Measurements from ENCODE around the gene ZNF593. TPM values are rescaled to one million over a fixed set of nuclear protein-coding genes. Genes with fewer than 3 reads are reported as not detected.

ZNF593 gene
- total and polyA plus RNA-seq, 2 of the 13 experiments (the other 11 are each of a cell fraction or from before 2014, with no cell fraction given), result 37.3 to 55.8 TPM

DNA sequence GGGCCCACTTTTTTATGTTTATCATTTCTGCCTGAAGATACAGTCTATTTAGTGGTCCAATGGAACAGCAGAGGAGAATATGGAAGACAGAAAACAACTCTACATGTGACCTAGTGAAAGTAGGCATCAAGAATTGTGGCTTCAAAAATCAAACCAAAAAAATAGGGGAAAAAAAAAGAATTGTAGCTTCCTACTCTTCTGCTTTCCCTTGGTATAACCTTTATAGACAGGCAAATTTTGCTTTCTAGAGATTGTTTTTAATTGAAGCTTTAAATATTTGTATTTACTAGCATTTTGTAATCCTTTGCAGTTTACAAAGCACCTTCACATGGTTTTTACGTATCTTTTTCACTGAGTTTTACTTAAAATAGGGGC lies 43.8 kb upstream of the ZNF593 start:
- ChIA-PET CTCF (ENCODE audit: low intra/inter-chr PET ratio, low total read pairs) (no interaction called here), POLR2A (no interaction called here)
- Histone ChIP-seq H3K9ac (ENCODE audit: insufficient read depth, low read depth, low read length) (no peak overlapping the region), H3K79me2 (ENCODE audit: insufficient read depth, low read length) (no peaks in the 10 kb centered on the region), H3K36me3 (replicated peaks in 1 of 2; ENCODE audit: control insufficient read depth in 1 of 2, insufficient read depth in 2 of 2, low read length in 2 of 2) (peaks cover 0 to 2% of the 10 kb centered on the region in 2 experiments; a peak in 4 of 5 replicates), H2AFZ (ENCODE audit: low read length) (no peak overlapping the region), H3K4me2 (ENCODE audit: low read depth, low read length) (no peak overlapping the region), H3K9me3 (ENCODE audit: low read length) (no peaks in the 10 kb centered on the region), H3K4me1 (ENCODE audit: insufficient read depth, low read length) (peaks cover 9% of the 10 kb centered on the region; the same call in 1 of the 2 replicates), H3K4me3 (replicated peaks in 1 of 3; ENCODE audit: insufficient read depth in 1 of 3, low read depth in 2 of 3, low read length in 3 of 3) (no peak overlapping the region), H4K20me1 (ENCODE audit: insufficient read depth, low read length) (no peaks in the 10 kb centered on the region), H3K27ac (ENCODE audit: extremely low read length, insufficient read depth, low read length) (no peak overlapping the region), H3K27me3 (ENCODE audit: control insufficient read depth in 1 of 2, insufficient read depth in 2 of 2, low read length in 2 of 2) (no peaks in the 10 kb centered on the region; a peak in 1 of 5 replicates)
- intact Hi-C loops (cut with micrococcal nuclease; ENCODE audit: unreplicated experiment) (no loop called here), in situ Hi-C loops (cut with HindIII; ENCODE audit: extremely low pct_ligation_motif_present, low pct_unique_long_range_greater_than_20kb) (no loop called here)
- DNase-seq (ENCODE audit: low spot score), result no peak
- no TSS peak for BruUV-seq (replicated peaks)
- FAIRE-seq, result no peak
- no peak for ATAC-seq
- WGBS (ENCODE audit: low lambda C conversion rate), result 97% methylated on average over 1 of the region's 1 CpG
- no peak for TF ChIP-seq ZBTB49 (CRISPR knock-in tag; IDR thresholded peaks at IDR 0.05; ENCODE audit: borderline replicate concordance)
- no peak for TF ChIP-seq HMG20A (CRISPR knock-in tag; IDR thresholded peaks at IDR 0.05; ENCODE audit: borderline replicate concordance)
- no peak for TF ChIP-seq CENPT (CRISPR knock-in tag; IDR thresholded peaks at IDR 0.05; ENCODE audit: low read depth)
- TF ChIP-seq HDAC6 (IDR thresholded peaks at IDR 0.05; ENCODE audit: low read depth, low read length), result no peak
- TF ChIP-seq GLMP (CRISPR knock-in tag; IDR thresholded peaks at IDR 0.05; ENCODE audit: borderline replicate concordance), result no peak
- TF ChIP-seq ZNF503 (CRISPR knock-in tag; IDR thresholded peaks at IDR 0.05), result no peak
- TF ChIP-seq, protein P1, sequence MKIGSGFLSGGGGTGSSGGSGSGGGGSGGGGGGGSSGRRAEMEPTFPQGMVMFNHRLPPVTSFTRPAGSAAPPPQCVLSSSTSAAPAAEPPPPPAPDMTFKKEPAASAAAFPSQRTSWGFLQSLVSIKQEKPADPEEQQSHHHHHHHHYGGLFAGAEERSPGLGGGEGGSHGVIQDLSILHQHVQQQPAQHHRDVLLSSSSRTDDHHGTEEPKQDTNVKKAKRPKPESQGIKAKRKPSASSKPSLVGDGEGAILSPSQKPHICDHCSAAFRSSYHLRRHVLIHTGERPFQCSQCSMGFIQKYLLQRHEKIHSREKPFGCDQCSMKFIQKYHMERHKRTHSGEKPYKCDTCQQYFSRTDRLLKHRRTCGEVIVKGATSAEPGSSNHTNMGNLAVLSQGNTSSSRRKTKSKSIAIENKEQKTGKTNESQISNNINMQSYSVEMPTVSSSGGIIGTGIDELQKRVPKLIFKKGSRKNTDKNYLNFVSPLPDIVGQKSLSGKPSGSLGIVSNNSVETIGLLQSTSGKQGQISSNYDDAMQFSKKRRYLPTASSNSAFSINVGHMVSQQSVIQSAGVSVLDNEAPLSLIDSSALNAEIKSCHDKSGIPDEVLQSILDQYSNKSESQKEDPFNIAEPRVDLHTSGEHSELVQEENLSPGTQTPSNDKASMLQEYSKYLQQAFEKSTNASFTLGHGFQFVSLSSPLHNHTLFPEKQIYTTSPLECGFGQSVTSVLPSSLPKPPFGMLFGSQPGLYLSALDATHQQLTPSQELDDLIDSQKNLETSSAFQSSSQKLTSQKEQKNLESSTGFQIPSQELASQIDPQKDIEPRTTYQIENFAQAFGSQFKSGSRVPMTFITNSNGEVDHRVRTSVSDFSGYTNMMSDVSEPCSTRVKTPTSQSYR (CRISPR knock-in tag; IDR thresholded peaks at IDR 0.05; ENCODE audit: borderline replicate concordance), result no peak
- TF ChIP-seq, protein P2, sequence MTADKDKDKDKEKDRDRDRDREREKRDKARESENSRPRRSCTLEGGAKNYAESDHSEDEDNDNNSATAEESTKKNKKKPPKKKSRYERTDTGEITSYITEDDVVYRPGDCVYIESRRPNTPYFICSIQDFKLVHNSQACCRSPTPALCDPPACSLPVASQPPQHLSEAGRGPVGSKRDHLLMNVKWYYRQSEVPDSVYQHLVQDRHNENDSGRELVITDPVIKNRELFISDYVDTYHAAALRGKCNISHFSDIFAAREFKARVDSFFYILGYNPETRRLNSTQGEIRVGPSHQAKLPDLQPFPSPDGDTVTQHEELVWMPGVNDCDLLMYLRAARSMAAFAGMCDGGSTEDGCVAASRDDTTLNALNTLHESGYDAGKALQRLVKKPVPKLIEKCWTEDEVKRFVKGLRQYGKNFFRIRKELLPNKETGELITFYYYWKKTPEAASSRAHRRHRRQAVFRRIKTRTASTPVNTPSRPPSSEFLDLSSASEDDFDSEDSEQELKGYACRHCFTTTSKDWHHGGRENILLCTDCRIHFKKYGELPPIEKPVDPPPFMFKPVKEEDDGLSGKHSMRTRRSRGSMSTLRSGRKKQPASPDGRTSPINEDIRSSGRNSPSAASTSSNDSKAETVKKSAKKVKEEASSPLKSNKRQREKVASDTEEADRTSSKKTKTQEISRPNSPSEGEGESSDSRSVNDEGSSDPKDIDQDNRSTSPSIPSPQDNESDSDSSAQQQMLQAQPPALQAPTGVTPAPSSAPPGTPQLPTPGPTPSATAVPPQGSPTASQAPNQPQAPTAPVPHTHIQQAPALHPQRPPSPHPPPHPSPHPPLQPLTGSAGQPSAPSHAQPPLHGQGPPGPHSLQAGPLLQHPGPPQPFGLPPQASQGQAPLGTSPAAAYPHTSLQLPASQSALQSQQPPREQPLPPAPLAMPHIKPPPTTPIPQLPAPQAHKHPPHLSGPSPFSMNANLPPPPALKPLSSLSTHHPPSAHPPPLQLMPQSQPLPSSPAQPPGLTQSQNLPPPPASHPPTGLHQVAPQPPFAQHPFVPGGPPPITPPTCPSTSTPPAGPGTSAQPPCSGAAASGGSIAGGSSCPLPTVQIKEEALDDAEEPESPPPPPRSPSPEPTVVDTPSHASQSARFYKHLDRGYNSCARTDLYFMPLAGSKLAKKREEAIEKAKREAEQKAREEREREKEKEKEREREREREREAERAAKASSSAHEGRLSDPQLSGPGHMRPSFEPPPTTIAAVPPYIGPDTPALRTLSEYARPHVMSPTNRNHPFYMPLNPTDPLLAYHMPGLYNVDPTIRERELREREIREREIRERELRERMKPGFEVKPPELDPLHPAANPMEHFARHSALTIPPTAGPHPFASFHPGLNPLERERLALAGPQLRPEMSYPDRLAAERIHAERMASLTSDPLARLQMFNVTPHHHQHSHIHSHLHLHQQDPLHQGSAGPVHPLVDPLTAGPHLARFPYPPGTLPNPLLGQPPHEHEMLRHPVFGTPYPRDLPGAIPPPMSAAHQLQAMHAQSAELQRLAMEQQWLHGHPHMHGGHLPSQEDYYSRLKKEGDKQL (CRISPR knock-in tag; IDR thresholded peaks at IDR 0.05; ENCODE audit: low read depth), result no peak
- TF ChIP-seq MEIS1 (CRISPR knock-in tag; IDR thresholded peaks at IDR 0.05; ENCODE audit: borderline replicate concordance), result no peak
- TF ChIP-seq TCF7 (IDR thresholded peaks at IDR 0.05; ENCODE audit: low read depth), result no peak
